WTC11 (cell line): ENCODE measurements around the gene PDZRN4. TPM values are rescaled to one million over a fixed set of nuclear protein-coding genes. Genes with fewer than 3 reads are reported as not detected.

Experiments
- ATAC-seq: fragments of 200-7000 bp; cut with Tn5 transposase; 2 replicates; pipeline ENCODE4 v1.10.0; 2021; ENCODE audit warnings: mild to moderate bottlenecking, moderate library complexity
- CTCF ChIA-PET: fragments of 300-600 bp; sonication (Branson Sonifier 250); formaldehyde crosslinking; loops from one replicate; lab custom pipeline; 2021; ENCODE audit warnings: antibody characterized with exemption; lab: Charles Lee
- POLR2A ChIA-PET: fragments of 350-600 bp; sonication (Branson Sonifier 250); formaldehyde crosslinking; loops from one replicate; lab custom pipeline; 2021; ENCODE audit warnings: antibody characterized with exemption; lab: Charles Lee
- DNase-seq: peaks from one replicate; pipeline ENCODE4 v3.0.0; 2021; ENCODE audit warnings: low spot score
- H3K27ac Mint-ChIP-seq: 2 replicates; pipeline ENCODE4 v1.8.0; 2021; ENCODE audit warnings: mixed read lengths
- H3K27me3 Mint-ChIP-seq: 2 replicates; pipeline ENCODE4 v1.8.0; 2021; ENCODE audit warnings: low read depth, mild to moderate bottlenecking, moderate library complexity, mixed read lengths
- H3K36me3 Mint-ChIP-seq: 2 replicates; pipeline ENCODE4 v1.8.0; 2021; ENCODE audit warnings: mixed read lengths
- H3K4me1 Mint-ChIP-seq: 2 replicates; pipeline ENCODE4 v1.8.0; 2022; ENCODE audit warnings: mixed read lengths
- H3K4me3 Mint-ChIP-seq: 2 replicates; pipeline ENCODE4 v1.8.0; 2021; ENCODE audit warnings: mild to moderate bottlenecking, moderate library complexity, mixed read lengths
- H3K9me3 Mint-ChIP-seq: 2 replicates; pipeline ENCODE4 v1.8.0; 2021; ENCODE audit warnings: mixed read lengths
- AR ChIP-seq: fragments of 250-450 bp; sonication (Bioruptor Pico); IDR thresholded peaks from 2 replicates; pipeline ENCODE4 v1.9.0; 2021; ENCODE audit warnings: mild to moderate bottlenecking
- ATF1 ChIP-seq: sonication (generic); formaldehyde crosslinking; IDR thresholded peaks from 2 replicates; pipeline ENCODE4 v1.8.1; 2023; ENCODE audit warnings: mild to moderate bottlenecking, moderate library complexity, missing genetic modification reagents
- CREM ChIP-seq: sonication (generic); formaldehyde crosslinking; IDR thresholded peaks from 2 replicates; pipeline ENCODE4 v1.8.1; 2022; ENCODE audit warnings: mild to moderate bottlenecking, missing genetic modification reagents, moderate library complexity
- CTCF ChIP-seq: fragments of 200-600 bp; IDR thresholded peaks from 2 replicates; pipeline ENCODE4 v1.8.0; 2022; ENCODE audit warnings: antibody characterized with exemption
- KAT7 ChIP-seq: sonication (generic); formaldehyde crosslinking; IDR thresholded peaks from 2 replicates; pipeline ENCODE4 v1.8.1; 2023; ENCODE audit warnings: missing genetic modification reagents, mild to moderate bottlenecking, borderline replicate concordance
- NFYB ChIP-seq: sonication (generic); formaldehyde crosslinking; conservative IDR thresholded peaks from 2 replicates; pipeline ENCODE4 v1.8.0; 2022; ENCODE audit warnings: low read depth, missing genetic modification reagents
- OVOL2 ChIP-seq: fragments of 250-450 bp; sonication (Bioruptor Pico); IDR thresholded peaks from 2 replicates; pipeline ENCODE4 v1.9.0; 2021; ENCODE audit warnings: mild to moderate bottlenecking, borderline replicate concordance
- PREB ChIP-seq: sonication (generic); formaldehyde crosslinking; IDR thresholded peaks from 2 replicates; pipeline ENCODE4 v1.8.1; 2022; ENCODE audit warnings: mild to moderate bottlenecking, missing genetic modification reagents, moderate library complexity, borderline replicate concordance
- TEAD1 ChIP-seq: sonication (generic); formaldehyde crosslinking; IDR thresholded peaks from 2 replicates; pipeline ENCODE4 v1.8.0; 2022; ENCODE audit warnings: mild to moderate bottlenecking, missing genetic modification reagents
- ZNF138 ChIP-seq: sonication (generic); formaldehyde crosslinking; conservative IDR thresholded peaks from 2 replicates; pipeline ENCODE4 v1.8.1; 2022; ENCODE audit warnings: mild to moderate bottlenecking, moderate library complexity, missing genetic modification reagents
- ZNF219 ChIP-seq: sonication (generic); formaldehyde crosslinking; IDR thresholded peaks from 2 replicates; pipeline ENCODE4 v1.8.0; 2023; ENCODE audit warnings: missing genetic modification reagents, mild to moderate bottlenecking, borderline replicate concordance
- ZNF263 ChIP-seq: sonication (generic); formaldehyde crosslinking; IDR thresholded peaks from 2 replicates; pipeline ENCODE4 v1.8.1; 2022; ENCODE audit warnings: low read depth, mild to moderate bottlenecking, moderate library complexity, missing genetic modification reagents
- ZNF317 ChIP-seq: sonication (generic); formaldehyde crosslinking; IDR thresholded peaks from 2 replicates; pipeline ENCODE4 v1.8.1; 2023; ENCODE audit warnings: low read depth, mild to moderate bottlenecking, moderate library complexity, missing genetic modification reagents, borderline replicate concordance
- ZNF512 ChIP-seq: sonication (generic); formaldehyde crosslinking; IDR thresholded peaks from 2 replicates; pipeline ENCODE4 v1.8.1; 2022; ENCODE audit warnings: missing genetic modification reagents, borderline replicate concordance
- ZNF671 ChIP-seq: fragments of 250-450 bp; sonication (Bioruptor Pico); IDR thresholded peaks from 2 replicates; pipeline ENCODE4 v1.8.0; 2021; ENCODE audit warnings: mild to moderate bottlenecking
- ZSCAN18 ChIP-seq: fragments of 250-450 bp; sonication (Bioruptor Pico); IDR thresholded peaks from 2 replicates; pipeline ENCODE4 v2.1.2; 2022; ENCODE audit warnings: mild to moderate bottlenecking, moderate library complexity
- total RNA-seq: library from RNA; stranded (reverse); gene quantifications from 3 replicates; pipeline ENCODE4 v1.2.3, GENCODE V29; 2021

Gene PDZRN4
- total RNA-seq, 1 experiment from 2014 or later: 0.09 TPM

GRCh38 chr12:41288142-41288811 lies 100.2 kb downstream of the PDZRN4 start:
- no peak for ATAC-seq
- CTCF ChIA-PET: no interaction called here
- Mint-ChIP-seq H3K36me3 (no peaks in the 10 kb centered on the region), H3K27ac (no peak overlapping the region), H3K4me1 (no peaks in the 10 kb centered on the region), H3K4me3 (no peak overlapping the region), H3K27me3 (no peaks in the 10 kb centered on the region), H3K9me3 (0 out of 2 replicates have a peak, but pooled peaks cover 4% of the 10 kb centered on the region)
- POLR2A ChIA-PET: interaction anchor here (0.5 kb wide), 1 partner anchor 645 kb away, joined by 5 read pairs; no protein-coding TSS in a partner anchor
- no peak for DNase-seq
- no peak for TF ChIP-seq CREM

- POLR2A ChIA-PET: no interaction called here
- no peaks in the 10 kb centered on the region for H3K27me3 Mint-ChIP-seq
- H3K4me1 Mint-ChIP-seq: no peaks in the 10 kb centered on the region
- H3K27ac Mint-ChIP-seq: no peak overlapping the region
- DNase-seq (no peak), ATAC-seq (no peak)
- CTCF ChIA-PET: no interaction called here
- TF ChIP-seq NFYB (no peak), ZNF317 (no peak), TEAD1 (CRISPR knock-in tag) (no peak), ZSCAN18 (CRISPR knock-in tag) (no peak), ZNF263 (no peak), ZNF138 (CRISPR knock-in tag) (no peak), ZNF219 (no peak), PREB (CRISPR knock-in tag) (no peak), CTCF (no peak), AR (no peak), ZNF512 (CRISPR knock-in tag) (no peak)
- H3K36me3 Mint-ChIP-seq: no peaks in the 10 kb centered on the region
- 0 out of 2 replicates have a peak, but pooled peaks cover 4% of the 10 kb centered on the region for H3K9me3 Mint-ChIP-seq
- no peak overlapping the region for H3K4me3 Mint-ChIP-seq
Observed at GRCh38 chr12:41289501-41289900, 101.4 kb downstream of the PDZRN4 start.

GRCh38 chr12:41293011-41293410 lies 104.9 kb downstream of the PDZRN4 start:
- CTCF ChIA-PET: no interaction called here
- peaks cover 7% of the 10 kb centered on the region; the same call in 1 of the 2 replicates for H3K9me3 Mint-ChIP-seq
- POLR2A ChIA-PET: no interaction called here
- DNase-seq (no peak), ATAC-seq (no peak)
- H3K36me3 Mint-ChIP-seq: no peaks in the 10 kb centered on the region
- H3K4me1 Mint-ChIP-seq: no peaks in the 10 kb centered on the region
- H3K27me3 Mint-ChIP-seq: no peaks in the 10 kb centered on the region
- H3K27ac Mint-ChIP-seq: no peak overlapping the region
- H3K4me3 Mint-ChIP-seq: no peak overlapping the region
- TF ChIP-seq CTCF (no peak), ZNF671 (CRISPR knock-in tag) (no peak), OVOL2 (CRISPR knock-in tag) (no peak), ATF1 (CRISPR knock-in tag) (no peak), KAT7 (CRISPR knock-in tag) (no peak)
